Measurements from ENCODE around the gene ETFB.

ETFB gene

GRCh38 chr19:51341976-51342580, 24.1 kb downstream of the ETFB start, which contains the start of gene VSIG10L:
TSS of gene VSIG10L (minus strand) at chr19:51342139. CDS start at chr19:51342124, 15 bp downstream.
- TF ChIP-seq CTCF (IDR thresholded peaks at IDR 0.05) = no peak

GRCh38 chr19:51341066-51341465, 25.1 kb downstream of the ETFB start:
- no peak for TF ChIP-seq CTCF (IDR thresholded peaks at IDR 0.05)

GRCh38 chr19:51339687-51340656, 26.2 kb downstream of the ETFB start:
- peak; percentile 50 for TF ChIP-seq CTCF (IDR thresholded peaks at IDR 0.05)

- TF ChIP-seq CTCF (IDR thresholded peaks at IDR 0.05) = no peak
These were observed 26.9 kb downstream of the ETFB start for GRCh38 chr19:51339313-51339686.

- peak; percentile 94 for TF ChIP-seq CTCF (IDR thresholded peaks at IDR 0.05)
These were observed 27.4 kb downstream of the ETFB start for GRCh38 chr19:51338563-51339312.

GRCh38 chr19:51337861-51338562, 28.2 kb downstream of the ETFB start:
- TF ChIP-seq CTCF (IDR thresholded peaks at IDR 0.05) = no peak

Measured in LNCAP (cell line).